NCI-H524 (cell line): ENCODE results near the gene DFFA.
"Not testable (repeated sequence)": the region's sequence is repeated elsewhere in the genome, so short reads cannot be mapped to it uniquely, and the experiment has no call there.

Experiments used
- DNase-seq, 2 experiments: peaks; one replicate each; lab custom pipeline; 2025; lab: John Stamatoyannopoulos, UW

Gene DFFA

GRCh38 chr1:10506046-10506676 is 33.8 kb upstream of the DFFA start:
- not testable (repeated sequence) for DNase-seq

GRCh38 chr1:10504249-10504648 is 31.9 kb upstream of the DFFA start:
- DNase-seq: no peak

GRCh38 chr1:10502206-10502605 is 29.9 kb upstream of the DFFA start:
- no peak for DNase-seq

GRCh38 chr1:10498231-10498630 is 25.9 kb upstream of the DFFA start:
- no peak for DNase-seq

- no peak for DNase-seq
Observed at GRCh38 chr1:10497109-10497508, 24.8 kb upstream of the DFFA start.

GRCh38 chr1:10495952-10496351 is 23.6 kb upstream of the DFFA start:
- no peak for DNase-seq

- no peak for DNase-seq
Observed at GRCh38 chr1:10495475-10495817, 23.1 kb upstream of the DFFA start.

- peak; percentile 20 to 60 for DNase-seq
Observed at GRCh38 chr1:10494754-10495474, 22.6 kb upstream of the DFFA start.

- DNase-seq: no peak
Observed at GRCh38 chr1:10494418-10494753, 22.1 kb upstream of the DFFA start.

GRCh38 chr1:10490286-10490970 is 18.1 kb upstream of the DFFA start:
- no peak for DNase-seq

GRCh38 chr1:10489291-10490055 is 17.1 kb upstream of the DFFA start:
- DNase-seq: no peak

GRCh38 chr1:10484521-10484920 is 12.2 kb upstream of the DFFA start:
- DNase-seq: no peak

- DNase-seq: no peak
Observed at GRCh38 chr1:10480614-10481013, 8.3 kb upstream of the DFFA start.

GRCh38 chr1:10479296-10479695 is 7.0 kb upstream of the DFFA start:
- no peak for DNase-seq

GRCh38 chr1:10475510-10475909 is 3.2 kb upstream of the DFFA start:
- no peak for DNase-seq

- DNase-seq: peak; percentile 73 to 84
Observed at GRCh38 chr1:10474613-10475507, 2.5 kb upstream of the DFFA start, which contains the start of gene PEX14. Gene PEX14, plus strand, starts transcription at chr1:10474950. Its CDS starts 17 bp downstream, at chr1:10474967.

GRCh38 chr1:10474309-10474612 is 1.9 kb upstream of the DFFA start:
- DNase-seq: not testable (repeated sequence)

- no peak for DNase-seq
Observed at GRCh38 chr1:10473145-10473765, 926 bp upstream of the DFFA start.

GRCh38 chr1:10471411-10472219 is 714 bp downstream of the DFFA start:
- peak in 1 of 2 experiments; percentile 35 for DNase-seq

- DNase-seq: no peak
Observed at GRCh38 chr1:10470043-10470442, 2.3 kb downstream of the DFFA start.
